ENCODE results near the gene MSI1.

Gene MSI1

DNA sequence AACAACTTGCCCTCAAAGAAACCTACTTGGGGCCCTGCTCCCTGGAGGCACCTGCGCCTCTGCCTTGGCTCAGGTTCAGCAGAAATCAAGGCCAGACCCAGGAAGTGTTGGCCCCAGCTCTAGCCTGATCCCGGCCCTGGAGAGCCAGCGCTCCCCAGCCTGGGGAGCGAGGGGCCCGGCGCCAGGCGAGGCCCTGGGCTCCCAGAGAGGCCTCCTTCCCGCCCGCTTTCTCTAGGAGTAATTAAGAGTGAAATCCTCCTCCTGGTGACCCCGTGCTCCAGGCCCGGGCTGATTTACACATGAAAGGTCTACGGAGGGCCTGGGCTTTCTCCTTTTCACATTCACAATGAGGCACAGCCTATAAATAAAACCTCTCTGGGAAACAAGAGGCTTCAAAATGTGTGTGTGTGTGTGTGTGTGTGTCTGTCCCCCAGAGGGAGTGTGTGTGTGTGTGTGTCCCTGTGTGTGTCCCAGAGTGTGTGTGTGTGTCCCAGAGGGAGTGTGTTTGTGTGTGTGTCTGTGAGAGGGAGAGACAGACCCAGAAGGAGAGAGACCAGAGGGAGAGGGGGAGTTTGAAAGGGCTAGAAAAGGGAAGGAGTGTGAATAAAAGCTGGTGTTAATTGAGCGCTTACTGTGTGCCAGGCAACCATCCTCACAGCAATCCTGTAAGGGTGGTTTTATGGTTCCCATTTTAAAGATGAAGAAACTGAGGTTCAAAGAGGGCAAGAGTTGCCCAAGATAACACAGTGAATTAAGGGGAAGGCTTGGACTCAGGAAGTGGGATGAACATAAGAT is 45.1 kb upstream of the MSI1 start:
- no peaks in the 10 kb centered on the region for H3K27me3 ChIP-seq (ENCODE audit: insufficient read depth, low read length, poor library complexity)
- no peak overlapping the region for H3K27ac ChIP-seq (ENCODE audit: low read length)
- no peak for ATAC-seq (ENCODE audit: insufficient read depth, low read depth)
- H3K79me2 ChIP-seq (ENCODE audit: insufficient read depth, low read length): no peaks in the 10 kb centered on the region
- no peak overlapping the region for H3K4me3 ChIP-seq (ENCODE audit: low read depth in 1 of 2, low read length in 2 of 2)
- no peaks in the 10 kb centered on the region for H3K9me3 ChIP-seq (ENCODE audit: insufficient read depth, low read length, severe bottlenecking)
- H3K4me2 ChIP-seq (ENCODE audit: insufficient read depth, low read length): no peak overlapping the region
- H3K4me1 ChIP-seq (ENCODE audit: insufficient read depth, low read length): no peaks in the 10 kb centered on the region
- no peaks in the 10 kb centered on the region for H4K20me1 ChIP-seq (ENCODE audit: insufficient read depth, low read length)
- no peak overlapping the region for H3K9ac ChIP-seq (ENCODE audit: low read depth, low read length)
- H3K36me3 ChIP-seq (ENCODE audit: insufficient read depth, low read length): no peaks in the 10 kb centered on the region
- H2AFZ ChIP-seq (ENCODE audit: low read depth, low read length): no peak overlapping the region
- DNase-seq: no peak
- TF ChIP-seq EZH2 (IDR thresholded peaks at IDR 0.05; ENCODE audit: borderline replicate concordance, low read depth, low read length, severe bottlenecking): no peak
- TF ChIP-seq, protein P1, sequence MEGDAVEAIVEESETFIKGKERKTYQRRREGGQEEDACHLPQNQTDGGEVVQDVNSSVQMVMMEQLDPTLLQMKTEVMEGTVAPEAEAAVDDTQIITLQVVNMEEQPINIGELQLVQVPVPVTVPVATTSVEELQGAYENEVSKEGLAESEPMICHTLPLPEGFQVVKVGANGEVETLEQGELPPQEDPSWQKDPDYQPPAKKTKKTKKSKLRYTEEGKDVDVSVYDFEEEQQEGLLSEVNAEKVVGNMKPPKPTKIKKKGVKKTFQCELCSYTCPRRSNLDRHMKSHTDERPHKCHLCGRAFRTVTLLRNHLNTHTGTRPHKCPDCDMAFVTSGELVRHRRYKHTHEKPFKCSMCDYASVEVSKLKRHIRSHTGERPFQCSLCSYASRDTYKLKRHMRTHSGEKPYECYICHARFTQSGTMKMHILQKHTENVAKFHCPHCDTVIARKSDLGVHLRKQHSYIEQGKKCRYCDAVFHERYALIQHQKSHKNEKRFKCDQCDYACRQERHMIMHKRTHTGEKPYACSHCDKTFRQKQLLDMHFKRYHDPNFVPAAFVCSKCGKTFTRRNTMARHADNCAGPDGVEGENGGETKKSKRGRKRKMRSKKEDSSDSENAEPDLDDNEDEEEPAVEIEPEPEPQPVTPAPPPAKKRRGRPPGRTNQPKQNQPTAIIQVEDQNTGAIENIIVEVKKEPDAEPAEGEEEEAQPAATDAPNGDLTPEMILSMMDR (IDR thresholded peaks at IDR 0.05; ENCODE audit: borderline replicate concordance, extremely low read depth, low read length, poor library complexity, severe bottlenecking): no peak

- Histone ChIP-seq H3K9me3 (ENCODE audit: insufficient read depth, low read length, severe bottlenecking) (no peaks in the 10 kb centered on the region), H3K4me2 (ENCODE audit: insufficient read depth, low read length) (no peak overlapping the region), H3K36me3 (ENCODE audit: insufficient read depth, low read length) (no peaks in the 10 kb centered on the region), H3K4me1 (ENCODE audit: insufficient read depth, low read length) (no peaks in the 10 kb centered on the region), H3K9ac (ENCODE audit: low read depth, low read length) (no peak overlapping the region), H2AFZ (ENCODE audit: low read depth, low read length) (no peak overlapping the region), H3K4me3 (ENCODE audit: low read depth in 1 of 2, low read length in 2 of 2) (no peak overlapping the region), H3K27ac (ENCODE audit: low read length) (no peak overlapping the region), H3K79me2 (ENCODE audit: insufficient read depth, low read length) (no peaks in the 10 kb centered on the region), H4K20me1 (ENCODE audit: insufficient read depth, low read length) (no peaks in the 10 kb centered on the region), H3K27me3 (ENCODE audit: insufficient read depth, low read length, poor library complexity) (no peaks in the 10 kb centered on the region)
- TF ChIP-seq, protein P1 (IDR thresholded peaks at IDR 0.05; ENCODE audit: borderline replicate concordance, extremely low read depth, low read length, poor library complexity, severe bottlenecking): no peak
- TF ChIP-seq EZH2 (IDR thresholded peaks at IDR 0.05; ENCODE audit: borderline replicate concordance, low read depth, low read length, severe bottlenecking): no peak
- DNase-seq: no peak
- ATAC-seq (ENCODE audit: insufficient read depth, low read depth): no peak
Observed at GRCh38 chr12:120412421-120412820, 43.5 kb upstream of the MSI1 start.

DNA sequence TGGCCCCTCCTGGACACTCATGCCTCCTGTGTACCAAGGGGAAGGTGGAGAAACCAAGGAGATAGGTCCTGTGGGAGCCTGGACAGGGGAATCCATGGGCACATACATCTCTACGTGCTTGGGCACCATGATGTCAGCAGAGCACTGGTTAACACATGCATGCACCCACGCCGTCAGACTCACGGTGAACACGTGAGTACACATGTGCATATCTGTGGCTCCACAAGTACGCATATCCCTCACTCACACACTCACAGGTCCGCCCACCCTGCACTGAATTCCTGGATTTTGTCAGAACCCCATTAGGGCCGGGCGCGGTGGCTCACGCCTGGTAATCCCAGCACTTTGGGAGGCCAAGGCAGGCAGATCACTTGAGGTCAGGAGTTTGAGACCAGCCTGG is 39.8 kb upstream of the MSI1 start:
- H3K4me1 ChIP-seq (ENCODE audit: insufficient read depth, low read length): no peaks in the 10 kb centered on the region
- H3K4me3 ChIP-seq (ENCODE audit: low read depth in 1 of 2, low read length in 2 of 2): no peak overlapping the region
- DNase-seq (no peak), ATAC-seq (ENCODE audit: insufficient read depth, low read depth) (no peak)
- H2AFZ ChIP-seq (ENCODE audit: low read depth, low read length): no peak overlapping the region
- H3K27me3 ChIP-seq (ENCODE audit: insufficient read depth, low read length, poor library complexity): no peaks in the 10 kb centered on the region
- H3K9me3 ChIP-seq (ENCODE audit: insufficient read depth, low read length, severe bottlenecking): no peaks in the 10 kb centered on the region
- H3K4me2 ChIP-seq (ENCODE audit: insufficient read depth, low read length): no peak overlapping the region
- no peaks in the 10 kb centered on the region for H3K79me2 ChIP-seq (ENCODE audit: insufficient read depth, low read length)
- no peak overlapping the region for H3K9ac ChIP-seq (ENCODE audit: low read depth, low read length)
- no peak overlapping the region for H3K27ac ChIP-seq (ENCODE audit: low read length)
- no peaks in the 10 kb centered on the region for H3K36me3 ChIP-seq (ENCODE audit: insufficient read depth, low read length)
- H4K20me1 ChIP-seq (ENCODE audit: insufficient read depth, low read length): no peaks in the 10 kb centered on the region
- no peak for TF ChIP-seq EZH2 (IDR thresholded peaks at IDR 0.05; ENCODE audit: borderline replicate concordance, low read depth, low read length, severe bottlenecking)
- TF ChIP-seq, protein P1 (IDR thresholded peaks at IDR 0.05; ENCODE audit: borderline replicate concordance, extremely low read depth, low read length, poor library complexity, severe bottlenecking): no peak

All from DND-41 (cell line).